Lower leg skin (tissue), 3 donors: ENCODE measurements around the gene COX7A2.

Source experiments
- CTCF ChIP-seq, 3 donors: fragments of 450-650 bp; IDR thresholded peaks; one replicate each; pipeline ENCODE4 v1.5.1; 2016; ENCODE audit warnings: antibody characterized with exemption in 3 of 3, mild to moderate bottlenecking in 3 of 3, moderate library complexity in 2 of 3
- POLR2A ChIP-seq, 2 donors: fragments of 450-650 bp; IDR thresholded peaks; one replicate each; pipeline ENCODE4 v1.6.1; 2016 to 2017; ENCODE audit warnings: antibody characterized with exemption in 2 of 2, mild to moderate bottlenecking in 1 of 2, moderate library complexity in 1 of 2

GRCh38 chr6:75286955-75287354, 43.4 kb upstream of the COX7A2 start:
- TF ChIP-seq CTCF (IDR thresholded peaks at IDR 0.05) (no peak), POLR2A (IDR thresholded peaks at IDR 0.05) (no peak)
